K562 (cell line): ENCODE measurements around the gene TTC27. TPM values are rescaled to one million over a fixed set of nuclear protein-coding genes. Genes with fewer than 3 reads are reported as not detected.
A peak's percentile ranks its signal among the peaks of the same experiment; 100 is the strongest.

Experiments
- ARNT ChIP-seq, 2 experiments: fragments of 450-650 bp; IDR thresholded peaks; 2 replicates each; pipeline ENCODE4 v1.6.1; 2016; ENCODE audit warnings: mild to moderate bottlenecking in 1 of 2
- ATF1 ChIP-seq, 2 experiments: fragments of 450-650 bp in 1 of 2; IDR thresholded peaks; 2 replicates each; pipeline ENCODE4 v1.6.1; 2016; ENCODE audit warnings: missing compliant biosample characterization in 1 of 2, missing genetic modification characterization in 1 of 2
- CAMTA2 ChIP-seq: fragments of 250-450 bp; sonication (Bioruptor Pico); conservative IDR thresholded peaks from 2 replicates; pipeline ENCODE4 v1.5.1; 2022
- CBFB ChIP-seq: sonication (generic); formaldehyde crosslinking; IDR thresholded peaks from 2 replicates; pipeline ENCODE4 v1.4.0; 2020; ENCODE audit warnings: mild to moderate bottlenecking, missing genetic modification reagents
- DIDO1 ChIP-seq: fragments of 450-650 bp; IDR thresholded peaks from 2 replicates; pipeline ENCODE4 v1.6.1; 2016; ENCODE audit warnings: low read depth, missing biosample characterization, missing genetic modification characterization
- FOXJ2 ChIP-seq: fragments of 200-800 bp; sonication (Bioruptor generic); IDR thresholded peaks from 2 replicates; pipeline ENCODE4 v1.6.1; 2016; ENCODE audit warnings: missing genetic modification characterization, missing compliant biosample characterization
- GABPB1 ChIP-seq: sonication (generic); formaldehyde crosslinking; IDR thresholded peaks from 2 replicates; pipeline ENCODE4 v1.8.0; 2022; ENCODE audit warnings: mild to moderate bottlenecking, missing genetic modification reagents
- GTF2E2 ChIP-seq: fragments of 200-800 bp; sonication (Bioruptor generic); IDR thresholded peaks from 2 replicates; pipeline ENCODE4 v1.6.1; 2016; ENCODE audit warnings: missing genetic modification characterization, missing compliant biosample characterization
- PCBP2 ChIP-seq: fragments of 200-400 bp; formaldehyde crosslinking; IDR thresholded peaks from 2 replicates; pipeline ENCODE4 v1.6.1; 2018; ENCODE audit warnings: low read length, low read depth, mild to moderate bottlenecking, moderate library complexity; ENCODE audit not compliant: poor library complexity, severe bottlenecking
- POLR3G ChIP-seq: IDR thresholded peaks from 2 replicates; pipeline ENCODE4 v1.6.1; 2011; ENCODE audit not compliant: insufficient read length, insufficient replicate concordance; ENCODE audit errors: extremely low read depth
- PTRF ChIP-seq: fragments of 450-650 bp; IDR thresholded peaks from 2 replicates; pipeline ENCODE4 v1.6.1; 2016; ENCODE audit warnings: mild to moderate bottlenecking, missing genetic modification characterization, missing compliant biosample characterization
- SAP30 ChIP-seq: fragments of 200-600 bp; sonication (generic); IDR thresholded peaks from 2 replicates; pipeline ENCODE4 v1.6.1; 2012; ENCODE audit warnings: borderline replicate concordance, low read depth, mild to moderate bottlenecking, moderate library complexity, low read length, control low read depth, inconsistent platforms; ENCODE audit not compliant: insufficient read depth, poor library complexity, severe bottlenecking
- SETDB1 ChIP-seq: IDR thresholded peaks from one replicate; pipeline ENCODE4 v1.6.1; 2012; ENCODE audit warnings: low read length, control low read depth, inconsistent platforms
- SMARCC2 ChIP-seq: fragments of 450-650 bp; IDR thresholded peaks from 2 replicates; pipeline ENCODE4 v1.6.1; 2017; ENCODE audit warnings: antibody characterized with exemption, moderate library complexity, mild to moderate bottlenecking, low read depth
- SRSF7 ChIP-seq: fragments of 200-400 bp; formaldehyde crosslinking; optimal IDR thresholded peaks from 2 replicates; pipeline ENCODE3; 2017; ENCODE audit warnings: mild to moderate bottlenecking, low read depth, low read length
- STAT5B ChIP-seq: fragments of 250-450 bp; sonication (Bioruptor Pico); IDR thresholded peaks from 2 replicates; pipeline ENCODE4 v1.8.0; 2021; ENCODE audit warnings: mild to moderate bottlenecking, inconsistent platforms
- YY1 ChIP-seq, 3 experiments: IDR thresholded peaks; 2 replicates each; pipeline ENCODE4 v1.6.1; 2011; ENCODE audit warnings: low read length in 2 of 3, mild to moderate bottlenecking in 2 of 3, moderate library complexity in 2 of 3, borderline replicate concordance in 1 of 3, control low read depth in 1 of 3, low read depth in 1 of 3; ENCODE audit not compliant: insufficient read depth in 3 of 3, insufficient replicate concordance in 2 of 3, control insufficient read depth in 1 of 3, insufficient read length in 1 of 3; ENCODE audit errors: extremely low read depth in 1 of 3
- ZNF668 ChIP-seq: fragments of 250-450 bp; sonication (Bioruptor Pico); IDR thresholded peaks from 2 replicates; pipeline ENCODE4 v1.8.0; 2022; ENCODE audit warnings: mild to moderate bottlenecking, inconsistent platforms
- ZZZ3 ChIP-seq: fragments of 450-650 bp; IDR thresholded peaks from 2 replicates; pipeline ENCODE4 v1.6.1; 2016; ENCODE audit warnings: antibody characterized with exemption, mild to moderate bottlenecking, moderate library complexity
- polyA plus RNA-seq, 8 experiments: library from polyadenylated mRNA; depleted of rRNA in 4 of 8; stranded (reverse) in 5 of 8; unstranded in 3 of 8; fragments of >200 nt; fragmentation: Nextera tagmentation in 2 of 8; fragmentation: Illumina TruSeq in 1 of 8; extraction: Ambion mirVana in 2 of 8; extraction: Trizol in 1 of 8; gene quantifications; 2 replicates each; pipeline versions ENCODE4 v1.2.1 to v1.2.3, GENCODE V29; 2011 to 2014; ENCODE audit warnings: inconsistent platforms in 1 of 8, missing spikeins in 1 of 8
- total RNA-seq, 7 experiments: library from RNA; depleted of rRNA in 6 of 7; stranded (reverse); fragments of >200 nt in 6 of 7; fragmentation: Illumina TruSeq in 2 of 7; extraction: Trizol in 2 of 7; gene quantifications; 2 replicates each; pipeline versions ENCODE4 v1.2.1 to v1.2.3, GENCODE V29; 2011 to 2021; ENCODE audit warnings: low replicate concordance in 1 of 7
- TF ChIP-seq, protein P1 (sequence below): fragments of 450-650 bp; IDR thresholded peaks from 2 replicates; pipeline ENCODE4 v1.6.1; 2014; ENCODE audit warnings: low read depth, mild to moderate bottlenecking, moderate library complexity, borderline replicate concordance
- TF ChIP-seq, protein P2 (sequence below): sonication (generic); formaldehyde crosslinking; IDR thresholded peaks from 2 replicates; pipeline ENCODE4 v1.8.0; 2023; ENCODE audit warnings: missing genetic modification reagents, mild to moderate bottlenecking, borderline replicate concordance

The TTC27 gene
- total and polyA plus RNA-seq, 9 of the 15 experiments (the other 6 are each of a cell fraction or from before 2014, with no cell fraction given): 44.3 to 93.4 (median 57.3) TPM

DNA sequence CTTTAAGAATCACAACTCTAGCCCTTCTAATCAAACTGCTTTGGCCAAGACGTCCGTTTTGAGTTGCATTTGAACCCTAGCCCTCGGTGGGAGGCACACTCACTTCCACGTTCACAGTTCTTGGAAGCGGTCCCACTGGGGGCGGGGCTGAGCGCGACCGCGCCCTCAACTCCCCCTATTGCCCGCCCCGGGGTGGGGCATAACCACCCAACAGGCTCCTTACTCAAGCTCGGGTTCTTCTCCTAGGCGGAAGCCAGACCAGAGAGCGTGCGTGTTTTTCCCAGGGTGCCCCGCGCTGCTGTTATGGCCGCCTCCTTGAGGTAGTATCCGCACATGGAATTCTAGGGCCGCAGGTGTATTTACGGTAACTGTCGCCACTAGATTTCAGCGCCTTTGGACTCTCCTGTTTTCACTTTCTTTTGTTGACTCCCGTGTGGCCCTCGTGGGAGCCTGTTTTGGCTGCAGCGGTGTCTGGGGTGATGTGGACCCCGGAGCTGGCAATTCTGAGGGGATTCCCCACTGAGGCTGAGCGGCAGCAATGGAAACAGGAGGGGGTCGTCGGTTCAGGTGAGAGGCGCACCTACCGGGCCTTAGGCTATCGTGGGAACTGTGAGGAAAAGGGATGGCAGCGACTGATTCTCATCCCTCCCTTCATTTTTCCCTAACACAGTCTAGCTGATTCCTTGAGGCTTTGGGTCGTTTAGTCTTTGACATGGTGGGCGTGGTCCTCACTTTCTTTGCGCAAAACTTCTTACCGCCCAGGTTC, at the start of gene TTC27 (continued):
- peak; percentile 93 to 100 (median 99) for TF ChIP-seq YY1 (IDR thresholded peaks at IDR 0.05; ENCODE audit: borderline replicate concordance in 1 of 3, control insufficient read depth in 1 of 3, extremely low read depth in 1 of 3, insufficient read depth in 3 of 3, insufficient read length in 1 of 3, insufficient replicate concordance in 2 of 3, low read depth in 1 of 3, low read length in 2 of 3)
- TF ChIP-seq STAT5B: no peak
- no peak for TF ChIP-seq DIDO1
- no peak for TF ChIP-seq FOXJ2
- TF ChIP-seq SETDB1: no peak
- no peak for TF ChIP-seq PCBP2
- no peak for TF ChIP-seq ZNF668 (CRISPR knock-in tag)
- peak; percentile 100 for TF ChIP-seq SAP30
- peak; percentile 39; the same call in 1 of the 2 replicates for TF ChIP-seq GTF2E2 (tag)
- no peak for TF ChIP-seq PTRF
- TF ChIP-seq SMARCC2: no peak
- no peak for TF ChIP-seq ZZZ3
- TF ChIP-seq, protein P1, sequence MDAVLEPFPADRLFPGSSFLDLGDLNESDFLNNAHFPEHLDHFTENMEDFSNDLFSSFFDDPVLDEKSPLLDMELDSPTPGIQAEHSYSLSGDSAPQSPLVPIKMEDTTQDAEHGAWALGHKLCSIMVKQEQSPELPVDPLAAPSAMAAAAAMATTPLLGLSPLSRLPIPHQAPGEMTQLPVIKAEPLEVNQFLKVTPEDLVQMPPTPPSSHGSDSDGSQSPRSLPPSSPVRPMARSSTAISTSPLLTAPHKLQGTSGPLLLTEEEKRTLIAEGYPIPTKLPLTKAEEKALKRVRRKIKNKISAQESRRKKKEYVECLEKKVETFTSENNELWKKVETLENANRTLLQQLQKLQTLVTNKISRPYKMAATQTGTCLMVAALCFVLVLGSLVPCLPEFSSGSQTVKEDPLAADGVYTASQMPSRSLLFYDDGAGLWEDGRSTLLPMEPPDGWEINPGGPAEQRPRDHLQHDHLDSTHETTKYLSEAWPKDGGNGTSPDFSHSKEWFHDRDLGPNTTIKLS: peak; percentile 55; the same call in 1 of the 2 replicates
- TF ChIP-seq, protein P2, sequence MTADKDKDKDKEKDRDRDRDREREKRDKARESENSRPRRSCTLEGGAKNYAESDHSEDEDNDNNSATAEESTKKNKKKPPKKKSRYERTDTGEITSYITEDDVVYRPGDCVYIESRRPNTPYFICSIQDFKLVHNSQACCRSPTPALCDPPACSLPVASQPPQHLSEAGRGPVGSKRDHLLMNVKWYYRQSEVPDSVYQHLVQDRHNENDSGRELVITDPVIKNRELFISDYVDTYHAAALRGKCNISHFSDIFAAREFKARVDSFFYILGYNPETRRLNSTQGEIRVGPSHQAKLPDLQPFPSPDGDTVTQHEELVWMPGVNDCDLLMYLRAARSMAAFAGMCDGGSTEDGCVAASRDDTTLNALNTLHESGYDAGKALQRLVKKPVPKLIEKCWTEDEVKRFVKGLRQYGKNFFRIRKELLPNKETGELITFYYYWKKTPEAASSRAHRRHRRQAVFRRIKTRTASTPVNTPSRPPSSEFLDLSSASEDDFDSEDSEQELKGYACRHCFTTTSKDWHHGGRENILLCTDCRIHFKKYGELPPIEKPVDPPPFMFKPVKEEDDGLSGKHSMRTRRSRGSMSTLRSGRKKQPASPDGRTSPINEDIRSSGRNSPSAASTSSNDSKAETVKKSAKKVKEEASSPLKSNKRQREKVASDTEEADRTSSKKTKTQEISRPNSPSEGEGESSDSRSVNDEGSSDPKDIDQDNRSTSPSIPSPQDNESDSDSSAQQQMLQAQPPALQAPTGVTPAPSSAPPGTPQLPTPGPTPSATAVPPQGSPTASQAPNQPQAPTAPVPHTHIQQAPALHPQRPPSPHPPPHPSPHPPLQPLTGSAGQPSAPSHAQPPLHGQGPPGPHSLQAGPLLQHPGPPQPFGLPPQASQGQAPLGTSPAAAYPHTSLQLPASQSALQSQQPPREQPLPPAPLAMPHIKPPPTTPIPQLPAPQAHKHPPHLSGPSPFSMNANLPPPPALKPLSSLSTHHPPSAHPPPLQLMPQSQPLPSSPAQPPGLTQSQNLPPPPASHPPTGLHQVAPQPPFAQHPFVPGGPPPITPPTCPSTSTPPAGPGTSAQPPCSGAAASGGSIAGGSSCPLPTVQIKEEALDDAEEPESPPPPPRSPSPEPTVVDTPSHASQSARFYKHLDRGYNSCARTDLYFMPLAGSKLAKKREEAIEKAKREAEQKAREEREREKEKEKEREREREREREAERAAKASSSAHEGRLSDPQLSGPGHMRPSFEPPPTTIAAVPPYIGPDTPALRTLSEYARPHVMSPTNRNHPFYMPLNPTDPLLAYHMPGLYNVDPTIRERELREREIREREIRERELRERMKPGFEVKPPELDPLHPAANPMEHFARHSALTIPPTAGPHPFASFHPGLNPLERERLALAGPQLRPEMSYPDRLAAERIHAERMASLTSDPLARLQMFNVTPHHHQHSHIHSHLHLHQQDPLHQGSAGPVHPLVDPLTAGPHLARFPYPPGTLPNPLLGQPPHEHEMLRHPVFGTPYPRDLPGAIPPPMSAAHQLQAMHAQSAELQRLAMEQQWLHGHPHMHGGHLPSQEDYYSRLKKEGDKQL (CRISPR knock-in tag): no peak
- TF ChIP-seq CAMTA2: no peak
- no peak for TF ChIP-seq CBFB (CRISPR knock-in tag)
- no peak for TF ChIP-seq SRSF7
- no peak for TF ChIP-seq POLR3G
- peak; percentile 66 for TF ChIP-seq GABPB1 (CRISPR knock-in tag)
- no peak; a peak in 2 of 4 replicates for TF ChIP-seq ARNT (IDR thresholded peaks at IDR 0.05)
- TF ChIP-seq ATF1 (CRISPR knock-in tag; IDR thresholded peaks at IDR 0.05): no peak
- peak; percentile 77 for TF ChIP-seq ATF1 (tag; IDR thresholded peaks at IDR 0.05)
